ENCODE results near the gene HS6ST3. TPM values are rescaled to one million over a fixed set of nuclear protein-coding genes. Genes with fewer than 3 reads are reported as not detected.

The HS6ST3 gene
- total RNA-seq, 2 experiments from 2014 or later: not detected

DNA sequence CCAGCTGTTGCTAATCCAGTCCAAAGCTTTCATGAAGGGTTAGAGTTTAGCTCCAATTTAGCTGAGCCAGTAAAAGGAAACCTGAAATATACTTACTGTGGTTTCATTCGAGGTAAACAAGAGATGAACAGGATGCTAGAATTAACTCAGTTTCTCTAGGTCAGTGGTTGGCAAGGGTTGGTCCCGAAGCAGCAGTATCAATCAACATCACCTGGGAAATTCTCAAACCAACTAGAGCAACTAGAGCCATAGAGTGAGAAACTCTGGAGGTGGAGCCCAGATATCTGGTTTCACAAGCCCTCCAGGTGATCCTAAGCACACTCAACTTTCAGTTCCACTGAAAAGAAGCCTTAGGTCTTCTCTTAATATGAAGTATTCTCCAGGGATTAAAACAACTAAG lies 527.6 kb downstream of the HS6ST3 start:
- ChIA-PET CTCF (no interaction called here), POLR2A (no interaction called here)
- DNase-seq (no peak), ATAC-seq (no peak)
- no peaks in the 10 kb centered on the region for H3K4me1 Mint-ChIP-seq (ENCODE audit: low read depth)
- no peaks in the 10 kb centered on the region for H3K27me3 Mint-ChIP-seq
- H3K36me3 Mint-ChIP-seq (ENCODE audit: low read depth): no peaks in the 10 kb centered on the region
- no peak overlapping the region for H3K27ac Mint-ChIP-seq
- peaks cover 5% of the 10 kb centered on the region for H3K9me3 Mint-ChIP-seq
- TF ChIP-seq, protein P1, sequence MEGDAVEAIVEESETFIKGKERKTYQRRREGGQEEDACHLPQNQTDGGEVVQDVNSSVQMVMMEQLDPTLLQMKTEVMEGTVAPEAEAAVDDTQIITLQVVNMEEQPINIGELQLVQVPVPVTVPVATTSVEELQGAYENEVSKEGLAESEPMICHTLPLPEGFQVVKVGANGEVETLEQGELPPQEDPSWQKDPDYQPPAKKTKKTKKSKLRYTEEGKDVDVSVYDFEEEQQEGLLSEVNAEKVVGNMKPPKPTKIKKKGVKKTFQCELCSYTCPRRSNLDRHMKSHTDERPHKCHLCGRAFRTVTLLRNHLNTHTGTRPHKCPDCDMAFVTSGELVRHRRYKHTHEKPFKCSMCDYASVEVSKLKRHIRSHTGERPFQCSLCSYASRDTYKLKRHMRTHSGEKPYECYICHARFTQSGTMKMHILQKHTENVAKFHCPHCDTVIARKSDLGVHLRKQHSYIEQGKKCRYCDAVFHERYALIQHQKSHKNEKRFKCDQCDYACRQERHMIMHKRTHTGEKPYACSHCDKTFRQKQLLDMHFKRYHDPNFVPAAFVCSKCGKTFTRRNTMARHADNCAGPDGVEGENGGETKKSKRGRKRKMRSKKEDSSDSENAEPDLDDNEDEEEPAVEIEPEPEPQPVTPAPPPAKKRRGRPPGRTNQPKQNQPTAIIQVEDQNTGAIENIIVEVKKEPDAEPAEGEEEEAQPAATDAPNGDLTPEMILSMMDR (IDR thresholded peaks at IDR 0.05): no peak
- H3K4me3 Mint-ChIP-seq: no peak overlapping the region
- intact Hi-C loops (cut with micrococcal nuclease): no loop called here

DNA sequence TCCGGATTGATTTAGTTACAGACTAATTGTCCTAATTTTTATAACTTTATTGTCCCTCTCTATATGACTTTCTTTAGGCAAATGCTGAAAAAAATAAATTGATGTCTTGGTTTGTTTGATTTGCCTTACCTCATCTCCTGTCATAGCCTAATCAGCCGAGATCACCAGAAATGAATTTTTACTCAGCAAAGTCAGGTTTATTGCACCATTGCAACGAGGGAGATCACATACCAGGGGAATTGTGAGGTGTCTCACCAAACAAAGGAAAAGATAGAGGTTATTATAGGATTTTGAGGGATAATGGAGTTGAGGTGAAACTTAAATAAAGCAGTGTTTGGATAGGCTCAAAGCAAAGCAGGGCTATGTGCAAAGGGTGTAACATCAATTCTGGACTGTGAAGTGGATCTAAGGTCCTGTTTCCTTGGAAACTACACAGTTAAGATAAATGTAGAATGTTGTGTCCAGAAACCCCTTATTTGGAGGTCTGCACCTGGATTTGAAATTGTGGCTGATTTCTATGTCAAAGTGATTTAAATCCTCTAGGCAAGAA lies 531.8 kb downstream of the HS6ST3 start:
- POLR2A ChIA-PET: no interaction called here
- H3K4me1 Mint-ChIP-seq (ENCODE audit: low read depth): no peaks in the 10 kb centered on the region
- CTCF ChIA-PET: no interaction called here

DNA sequence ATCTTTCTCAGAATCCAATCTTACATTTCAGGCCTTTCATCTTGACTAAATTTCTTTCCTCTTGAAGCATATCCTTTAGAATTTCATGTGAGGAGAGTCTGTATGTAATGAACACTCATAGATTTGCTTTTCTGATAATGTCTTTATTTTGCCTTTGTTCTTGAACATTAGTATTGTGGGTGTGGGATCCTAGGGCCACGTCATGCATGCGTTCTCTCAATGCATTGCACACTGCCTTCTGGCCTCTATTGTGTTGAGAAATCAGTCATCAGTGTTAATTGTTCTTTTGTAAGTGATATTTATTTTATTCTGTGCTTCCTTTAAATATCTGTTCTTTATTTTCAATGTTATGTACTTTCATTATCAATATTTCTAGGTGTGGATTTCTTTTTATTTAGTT lies 539.4 kb downstream of the HS6ST3 start:
- no peaks in the 10 kb centered on the region for H3K27me3 Mint-ChIP-seq
- no peak overlapping the region for H3K27ac Mint-ChIP-seq
- peaks cover 4% of the 10 kb centered on the region for H3K9me3 Mint-ChIP-seq
- ATAC-seq (no peak), DNase-seq (no peak)
- ChIA-PET POLR2A (no interaction called here), CTCF (no interaction called here)
- H3K4me3 Mint-ChIP-seq: no peak overlapping the region
- no peaks in the 10 kb centered on the region for H3K4me1 Mint-ChIP-seq (ENCODE audit: low read depth)
- TF ChIP-seq, protein P1 (IDR thresholded peaks at IDR 0.05): no peak
- H3K36me3 Mint-ChIP-seq (ENCODE audit: low read depth): no peaks in the 10 kb centered on the region
- intact Hi-C loops (cut with micrococcal nuclease): no loop called here

More for the DNA sequence above, 531.8 kb downstream of the HS6ST3 start:
- H3K4me3 Mint-ChIP-seq: no peak overlapping the region
- no peaks in the 10 kb centered on the region for H3K9me3 Mint-ChIP-seq
- ATAC-seq (no peak), DNase-seq (no peak)
- intact Hi-C loops (cut with micrococcal nuclease): no loop called here
- no peaks in the 10 kb centered on the region for H3K36me3 Mint-ChIP-seq (ENCODE audit: low read depth)
- no peaks in the 10 kb centered on the region for H3K27me3 Mint-ChIP-seq
- no peak overlapping the region for H3K27ac Mint-ChIP-seq
- TF ChIP-seq, protein P1 (IDR thresholded peaks at IDR 0.05): no peak

DNA sequence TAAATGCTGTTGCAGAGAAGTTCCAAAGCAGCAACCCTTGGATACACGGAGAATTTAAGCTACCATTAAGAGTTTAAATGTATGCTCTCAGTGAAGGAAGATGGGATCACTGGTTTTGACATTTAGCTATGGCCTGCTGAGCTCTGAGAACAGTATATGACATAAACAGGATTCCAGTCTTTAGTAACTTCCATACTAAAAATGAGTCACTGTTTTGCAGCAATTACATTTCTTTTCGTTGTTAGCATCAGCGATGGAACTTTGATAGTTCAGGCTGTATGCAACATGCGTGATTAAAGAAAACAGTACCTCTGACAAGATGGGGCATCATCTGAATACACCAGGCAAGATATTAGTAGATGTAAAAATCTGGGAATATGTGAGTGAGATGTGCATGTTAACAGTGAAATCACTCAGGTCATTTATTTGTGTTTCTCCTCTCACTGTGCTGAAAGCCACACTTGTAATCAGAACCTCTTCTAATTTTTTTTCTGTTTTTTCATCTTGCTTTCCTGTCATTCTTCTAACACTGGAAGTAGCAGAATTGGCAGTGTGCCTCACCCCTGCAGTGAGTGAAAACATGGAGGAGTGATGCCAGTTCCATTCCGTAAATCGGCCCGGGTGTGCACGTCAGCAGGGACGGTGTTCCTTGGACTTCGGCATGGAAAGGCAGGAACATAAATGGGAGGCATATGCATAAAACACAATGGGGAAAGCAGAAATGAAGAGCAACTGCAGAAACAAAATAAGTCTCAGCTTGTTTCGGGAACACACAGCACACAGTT lies 542.8 kb downstream of the HS6ST3 start:
- Mint-ChIP-seq H3K4me1 (ENCODE audit: low read depth) (no peaks in the 10 kb centered on the region), H3K27me3 (no peaks in the 10 kb centered on the region), H3K36me3 (ENCODE audit: low read depth) (no peaks in the 10 kb centered on the region), H3K4me3 (no peak overlapping the region), H3K9me3 (peaks cover 8% of the 10 kb centered on the region), H3K27ac (no peak overlapping the region)
- intact Hi-C loops (cut with micrococcal nuclease): no loop called here
- ATAC-seq: no peak
- ChIA-PET POLR2A (no interaction called here), CTCF (no interaction called here)
- TF ChIP-seq, protein P1 (IDR thresholded peaks at IDR 0.05): no peak
- DNase-seq: no peak

DNA sequence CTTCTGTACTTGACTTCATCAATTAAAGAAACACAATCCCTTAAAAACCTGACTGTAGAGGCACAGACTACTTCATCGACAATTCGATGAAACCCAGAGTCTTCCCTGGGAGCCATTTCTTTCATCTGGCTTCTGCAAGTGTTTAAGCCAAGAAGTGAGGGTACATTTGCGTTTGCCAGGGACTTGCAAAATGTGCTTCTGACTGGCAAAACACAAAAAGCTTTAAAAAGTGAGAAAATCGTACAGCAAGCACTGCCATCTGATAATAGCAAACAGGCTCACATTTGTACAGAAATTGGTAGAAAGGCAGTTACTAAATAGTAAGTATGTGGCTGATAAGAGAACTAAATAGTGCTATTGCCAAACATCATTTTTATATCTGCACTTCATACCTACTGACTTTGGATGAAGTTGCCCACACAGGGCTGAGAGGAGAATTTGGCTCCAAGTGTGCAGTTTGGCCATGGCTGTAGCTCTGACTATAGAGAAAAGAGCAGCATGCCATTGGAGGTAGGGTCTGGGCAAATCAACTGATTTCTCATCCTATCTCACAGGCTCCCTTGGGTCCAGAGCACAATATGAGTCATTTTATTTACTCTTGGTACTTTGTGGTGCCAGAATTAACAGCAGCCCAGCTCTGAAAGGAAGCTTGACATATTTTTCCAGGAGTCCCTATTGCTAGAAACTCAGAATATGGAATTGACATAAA lies 546.2 kb downstream of the HS6ST3 start:
- intact Hi-C loops (cut with micrococcal nuclease): no loop called here
- Mint-ChIP-seq H3K36me3 (ENCODE audit: low read depth) (no peaks in the 10 kb centered on the region), H3K9me3 (peaks cover 11% of the 10 kb centered on the region), H3K27me3 (no peaks in the 10 kb centered on the region), H3K4me3 (no peak overlapping the region), H3K27ac (no peak overlapping the region), H3K4me1 (ENCODE audit: low read depth) (no peaks in the 10 kb centered on the region)
- DNase-seq (no peak), ATAC-seq (no peak)
- CTCF ChIA-PET: no interaction called here
- TF ChIP-seq, protein P1 (IDR thresholded peaks at IDR 0.05): no peak
- POLR2A ChIA-PET: no interaction called here
